OCI-LY7 (cell line): ENCODE measurements around the gene ZNF688. TPM values are rescaled to one million over a fixed set of nuclear protein-coding genes. Genes with fewer than 3 reads are reported as not detected.

ENCODE experiments used
- BruUV-seq: library from RNA; stranded (reverse); fragments of 400-500 nt; replicated peaks from 2 replicates; lab custom pipeline; 2021; lab: Mats Ljungman, UMichigan
- CTCF ChIA-PET: fragments of 300-600 bp; sonication (Branson Sonifier 250); formaldehyde crosslinking; loops from one replicate; lab custom pipeline; 2022; ENCODE audit warnings: antibody characterized with exemption; ENCODE audit not compliant: unreplicated experiment; lab: Charles Lee
- POLR2A ChIA-PET: fragments of 300-600 bp; sonication (Branson Sonifier 250); formaldehyde crosslinking; loops from one replicate; lab custom pipeline; 2022; ENCODE audit warnings: antibody characterized with exemption; lab: Charles Lee
- DNase-seq: peaks from one replicate; pipeline ENCODE4 v3.0.0-alpha.2; 2015; ENCODE audit warnings: low spot score
- H2AFZ ChIP-seq: fragments of 200-600 bp; sonication (generic), shearing (Covaris generic); 2 replicates; pipeline ENCODE4 v1.6.1; 2014; ENCODE audit warnings: mild to moderate bottlenecking, antibody characterized with exemption, low read length, moderate library complexity
- H3K27ac ChIP-seq: fragments of 200-600 bp; sonication (generic); 2 replicates; pipeline ENCODE4 v1.5.1; 2014; ENCODE audit warnings: mixed run types, low read depth, mild to moderate bottlenecking, moderate library complexity, low read length, inconsistent platforms; ENCODE audit not compliant: poor library complexity, severe bottlenecking
- H3K36me3 ChIP-seq: fragments of 200-600 bp; sonication (generic); 2 replicates; pipeline ENCODE4 v1.6.1; 2014; ENCODE audit warnings: mild to moderate bottlenecking, antibody characterized with exemption, low read length, moderate library complexity, mixed read lengths; ENCODE audit not compliant: insufficient read depth
- H3K4me1 ChIP-seq: fragments of 200-600 bp; sonication (generic); 2 replicates; pipeline ENCODE4 v1.5.1; 2014; ENCODE audit warnings: mild to moderate bottlenecking, low read length; ENCODE audit not compliant: insufficient read depth, poor library complexity, severe bottlenecking
- H3K4me2 ChIP-seq: fragments of 200-600 bp; sonication (generic); 2 replicates; pipeline ENCODE4 v1.6.1; 2014; ENCODE audit warnings: mild to moderate bottlenecking, low read length
- H3K4me3 ChIP-seq: fragments of 200-600 bp; sonication (generic); 2 replicates; pipeline ENCODE4 v1.5.1; 2014; ENCODE audit warnings: mild to moderate bottlenecking, low read depth, low read length; ENCODE audit not compliant: poor library complexity, severe bottlenecking
- H3K79me2 ChIP-seq: fragments of 200-600 bp; sonication (generic); 2 replicates; pipeline ENCODE4 v1.6.1; 2016; ENCODE audit warnings: low read depth, mild to moderate bottlenecking, low read length, moderate library complexity, mixed read lengths; ENCODE audit not compliant: insufficient read depth
- H3K9me2 ChIP-seq: fragments of 200-600 bp; sonication (generic); 2 replicates; pipeline ENCODE4 v1.6.1; 2016; ENCODE audit warnings: mild to moderate bottlenecking, low read length, mixed read lengths; ENCODE audit not compliant: insufficient read depth
- H3K9me3 ChIP-seq: fragments of 200-600 bp; sonication (generic); 2 replicates; pipeline ENCODE4 v1.6.1; 2014; ENCODE audit warnings: mild to moderate bottlenecking, mixed run types, low read length, mixed read lengths
- H4K20me1 ChIP-seq: fragments of 200-600 bp; sonication (generic); 2 replicates; pipeline ENCODE4 v1.6.1; 2014; ENCODE audit warnings: mild to moderate bottlenecking, antibody characterized with exemption, low read length, moderate library complexity, mixed read lengths; ENCODE audit not compliant: insufficient read depth
- CTCF ChIP-seq: fragments of 200-600 bp; sonication (generic); conservative IDR thresholded peaks from 2 replicates; pipeline ENCODE4 v1.5.1; 2014; ENCODE audit warnings: mild to moderate bottlenecking, antibody characterized with exemption, low read length, moderate library complexity, mixed read lengths
- EZH2phosphoT487 ChIP-seq: fragments of 200-600 bp; sonication (generic); IDR thresholded peaks from 2 replicates; pipeline ENCODE4 v1.6.1; 2018; ENCODE audit warnings: low read depth, borderline replicate concordance, mild to moderate bottlenecking, mixed run types, antibody characterized with exemption, low read length, moderate library complexity, mixed read lengths
- intact Hi-C: fragments of 100-400 bp; cut with micrococcal nuclease; formaldehyde crosslinking; loops from one replicate; pipeline ENCODE4 v1.10.0; 2022; ENCODE audit not compliant: unreplicated experiment
- small RNA-seq: library from RNA; depleted of rRNA; stranded (forward); fragments of <200 nt; gene quantifications from one replicate; pipeline ENCODE3, GENCODE V24; 2014
- total RNA-seq, 2 experiments: library from RNA; depleted of rRNA in 1 of 2; stranded (reverse); fragments of >200 nt in 1 of 2; shearing (Covaris generic) in 1 of 2; gene quantifications; 2 replicates each; pipeline ENCODE4 v1.2.3, GENCODE V29; 2014 to 2022

ZNF688 gene
- total RNA-seq, 2 experiments from 2014 or later = 15.3 to 17.5 TPM

GRCh38 chr16:30521476-30521872, 50.0 kb downstream of the ZNF688 start:
- H3K4me1 ChIP-seq = peaks cover 6% of the 10 kb centered on the region
- no peak for DNase-seq
- H3K9me3 ChIP-seq = no peaks in the 10 kb centered on the region
- H3K27ac ChIP-seq = no peak overlapping the region
- H3K9me2 ChIP-seq = no peaks in the 10 kb centered on the region
- H3K4me3 ChIP-seq = no peak overlapping the region
- ChIA-PET POLR2A (interaction anchor here (0.6 kb wide), 1 partner anchor 33 kb away, joined by 4 read pairs; no protein-coding TSS in a partner anchor), CTCF (no interaction called here)
- no TSS peak for BruUV-seq
- intact Hi-C loops = no loop called here
- peaks cover 58% of the 10 kb centered on the region for H3K36me3 ChIP-seq
- H2AFZ ChIP-seq = no peak overlapping the region
- TF ChIP-seq EZH2phosphoT487 = no peak
- no peak for TF ChIP-seq CTCF
- no peaks in the 10 kb centered on the region for H3K79me2 ChIP-seq
- H3K4me2 ChIP-seq = no peak overlapping the region
- no peaks in the 10 kb centered on the region for H4K20me1 ChIP-seq

Small RNAs within 50 kb of the gene (small RNA-seq; reads per million reads assigned to genes)
- not detected for gene AC093249.4

Other genes with a start within 250 kb of the ZNF688 start
- 69.2 and 94.7 TPM in 2 replicates for gene CD2BP2, start 216.4 kb downstream of the ZNF688 start, total RNA-seq (2014; rRNA removed; shearing (Covaris generic))
- 87.8 and 111 TPM in 2 replicates for gene CD2BP2, start 216.4 kb downstream of the ZNF688 start, total RNA-seq (2022)
- gene TBC1D10B, start 201.2 kb downstream of the ZNF688 start, total RNA-seq (2014; rRNA removed; shearing (Covaris generic)) = 38.6 and 44.9 TPM in 2 replicates
- 74.8 and 78.6 TPM in 2 replicates for gene TBC1D10B, start 201.2 kb downstream of the ZNF688 start, total RNA-seq (2022)
- 3.2 and 3.3 TPM in 2 replicates for gene MYL11, start 196.9 kb downstream of the ZNF688 start, total RNA-seq (2014; rRNA removed; shearing (Covaris generic))
- gene MYL11, start 196.9 kb downstream of the ZNF688 start, total RNA-seq (2022) = 1.7 and 3.9 TPM in 2 replicates
- 126 and 133 TPM in 2 replicates for gene SEPTIN1, start 189.2 kb downstream of the ZNF688 start, total RNA-seq (2014; rRNA removed; shearing (Covaris generic))
- 171 and 181 TPM in 2 replicates for gene SEPTIN1, start 189.2 kb downstream of the ZNF688 start, total RNA-seq (2022)
- gene ZNF48, start 176.3 kb downstream of the ZNF688 start, total RNA-seq (2014; rRNA removed; shearing (Covaris generic)) = 15.7 and 18.8 TPM in 2 replicates
- gene ZNF48, start 176.3 kb downstream of the ZNF688 start, total RNA-seq (2022) = 16.4 and 17.3 TPM in 2 replicates
- gene ZNF771, start 164.1 kb downstream of the ZNF688 start, total RNA-seq (2014; rRNA removed; shearing (Covaris generic)) = 6.4 and 11.3 TPM in 2 replicates
- 9.2 and 10.8 TPM in 2 replicates for gene ZNF771, start 164.1 kb downstream of the ZNF688 start, total RNA-seq (2022)
- gene DCTPP1, start 141.7 kb downstream of the ZNF688 start, total RNA-seq (2014; rRNA removed; shearing (Covaris generic)) = 90.2 and 92.5 TPM in 2 replicates
- gene DCTPP1, start 141.7 kb downstream of the ZNF688 start, total RNA-seq (2022) = 80.0 and 93.8 TPM in 2 replicates
- 14.4 and 15.3 TPM in 2 replicates for gene SEPHS2, start 125.8 kb downstream of the ZNF688 start, total RNA-seq (2014; rRNA removed; shearing (Covaris generic))
- 59.6 and 64.2 TPM in 2 replicates for gene SEPHS2, start 125.8 kb downstream of the ZNF688 start, total RNA-seq (2022)
- gene ITGAL, start 99.0 kb downstream of the ZNF688 start, total RNA-seq (2014; rRNA removed; shearing (Covaris generic)) = 30.7 and 40.2 TPM in 2 replicates
- gene ITGAL, start 99.0 kb downstream of the ZNF688 start, total RNA-seq (2022) = 125 and 140 TPM in 2 replicates
- 43.4 and 63.7 TPM in 2 replicates for gene ZNF768, start 45.1 kb downstream of the ZNF688 start, total RNA-seq (2014; rRNA removed; shearing (Covaris generic))
- 38.3 and 42.9 TPM in 2 replicates for gene ZNF768, start 45.1 kb downstream of the ZNF688 start, total RNA-seq (2022)
- gene ZNF747, start 36.9 kb downstream of the ZNF688 start, total RNA-seq (2014; rRNA removed; shearing (Covaris generic)) = 15.7 and 22.2 TPM in 2 replicates
- gene ZNF747, start 36.9 kb downstream of the ZNF688 start, total RNA-seq (2022) = 17.2 and 20.8 TPM in 2 replicates
- 10.5 and 14.6 TPM in 2 replicates for gene ZNF764, start 13.3 kb downstream of the ZNF688 start, total RNA-seq (2014; rRNA removed; shearing (Covaris generic))
- gene ZNF764, start 13.3 kb downstream of the ZNF688 start, total RNA-seq (2022) = 12.8 and 13.8 TPM in 2 replicates
- 6.8 and 9.3 TPM in 2 replicates for gene ZNF785, start 14.0 kb upstream of the ZNF688 start, total RNA-seq (2014; rRNA removed; shearing (Covaris generic))
- 4.1 and 4.6 TPM in 2 replicates for gene ZNF785, start 14.0 kb upstream of the ZNF688 start, total RNA-seq (2022)
- gene ZNF689, start 38.7 kb upstream of the ZNF688 start, total RNA-seq (2014; rRNA removed; shearing (Covaris generic)) = 13.1 and 15.0 TPM in 2 replicates
- gene ZNF689, start 38.7 kb upstream of the ZNF688 start, total RNA-seq (2022) = 15.5 and 16.7 TPM in 2 replicates
- gene PRR14, start 79.2 kb upstream of the ZNF688 start, total RNA-seq (2014; rRNA removed; shearing (Covaris generic)) = 33.2 and 35.2 TPM in 2 replicates
- gene PRR14, start 79.2 kb upstream of the ZNF688 start, total RNA-seq (2022) = 75.5 and 81.4 TPM in 2 replicates
- gene FBRS, start 86.7 kb upstream of the ZNF688 start, total RNA-seq (2014; rRNA removed; shearing (Covaris generic)) = 31.8 and 36.8 TPM in 2 replicates
- gene FBRS, start 86.7 kb upstream of the ZNF688 start, total RNA-seq (2022) = 89.8 and 97.5 TPM in 2 replicates
- 15.6 and 41.8 TPM in 2 replicates for gene SRCAP, start 127.5 kb upstream of the ZNF688 start, total RNA-seq (2014; rRNA removed; shearing (Covaris generic))
- gene SRCAP, start 127.5 kb upstream of the ZNF688 start, total RNA-seq (2022) = 92.6 and 93.7 TPM in 2 replicates
- 37.6 and 40.5 TPM in 2 replicates for gene PHKG2, start 176.7 kb upstream of the ZNF688 start, total RNA-seq (2014; rRNA removed; shearing (Covaris generic))
- gene PHKG2, start 176.7 kb upstream of the ZNF688 start, total RNA-seq (2022) = 41.9 and 46.5 TPM in 2 replicates
- gene CFAP119, start 190.3 kb upstream of the ZNF688 start, total RNA-seq (2014; rRNA removed; shearing (Covaris generic)) = 20.7 and 27.4 TPM in 2 replicates
- gene CFAP119, start 190.3 kb upstream of the ZNF688 start, total RNA-seq (2022) = 25.0 and 27.4 TPM in 2 replicates
- 54.8 and 70.5 TPM in 2 replicates for gene RNF40, start 190.6 kb upstream of the ZNF688 start, total RNA-seq (2014; rRNA removed; shearing (Covaris generic))
- gene RNF40, start 190.6 kb upstream of the ZNF688 start, total RNA-seq (2022) = 108 and 120 TPM in 2 replicates
- gene ZNF629, start 215.5 kb upstream of the ZNF688 start, total RNA-seq (2014; rRNA removed; shearing (Covaris generic)) = 1.9 and 2.5 TPM in 2 replicates
- gene ZNF629, start 215.5 kb upstream of the ZNF688 start, total RNA-seq (2022) = 1.0 and 1.1 TPM in 2 replicates